Fibroblast of skin of back (primary cell): ENCODE measurements around the gene VAPA.

Experiments
- DNase-seq: peaks from one replicate; pipeline ENCODE4 v3.0.0-alpha.2; 2013

The VAPA gene

GRCh38 chr18:9915291-9916076 is 1.7 kb downstream of the VAPA start:
- DNase-seq: no peak

- peak; percentile 54 for DNase-seq
Observed at GRCh38 chr18:9916077-9916639, 2.3 kb downstream of the VAPA start.

GRCh38 chr18:9916808-9917207 is 3.0 kb downstream of the VAPA start:
- DNase-seq: no peak

- DNase-seq: peak; percentile 51
Observed at GRCh38 chr18:9918016-9918680, 4.3 kb downstream of the VAPA start.

GRCh38 chr18:9919564-9920232 is 5.9 kb downstream of the VAPA start:
- no peak for DNase-seq

GRCh38 chr18:9922592-9923311 is 8.9 kb downstream of the VAPA start:
- DNase-seq: no peak

GRCh38 chr18:9924371-9924943 is 10.6 kb downstream of the VAPA start:
- DNase-seq: no peak

GRCh38 chr18:9925369-9925768 is 11.6 kb downstream of the VAPA start:
- DNase-seq: peak; percentile 76

GRCh38 chr18:9925795-9926194 is 12.0 kb downstream of the VAPA start:
- no peak for DNase-seq

GRCh38 chr18:9926223-9926894 is 12.5 kb downstream of the VAPA start:
- DNase-seq: no peak

GRCh38 chr18:9926977-9927376 is 13.2 kb downstream of the VAPA start:
- no peak for DNase-seq

GRCh38 chr18:9927392-9928063 is 13.7 kb downstream of the VAPA start:
- DNase-seq: no peak

GRCh38 chr18:9928646-9929259 is 14.9 kb downstream of the VAPA start:
- no peak for DNase-seq

- DNase-seq: no peak
Observed at GRCh38 chr18:9930299-9930884, 16.6 kb downstream of the VAPA start.

GRCh38 chr18:9931146-9931545 is 17.3 kb downstream of the VAPA start:
- no peak for DNase-seq

GRCh38 chr18:9931678-9932077 is 17.9 kb downstream of the VAPA start:
- no peak for DNase-seq

GRCh38 chr18:9933865-9934264 is 20.0 kb downstream of the VAPA start:
- DNase-seq: no peak

GRCh38 chr18:9934274-9934673 is 20.5 kb downstream of the VAPA start:
- no peak for DNase-seq

GRCh38 chr18:9941103-9941502 is 27.3 kb downstream of the VAPA start:
- DNase-seq: no peak

- no peak for DNase-seq
Observed at GRCh38 chr18:9941660-9942059, 27.8 kb downstream of the VAPA start.
